MV-4-11 (cell line): ENCODE results near the gene CLEC4E.
"Not testable (repeated sequence)": the region's sequence is repeated elsewhere in the genome, so short reads cannot be mapped to it uniquely, and the experiment has no call there.

Experiments used
- DNase-seq: peaks from one replicate; lab custom pipeline; 2025; lab: John Stamatoyannopoulos, UW

The CLEC4E gene

GRCh38 chr12:8537820-8538219, 2.9 kb downstream of the CLEC4E start:
- not testable (repeated sequence) for DNase-seq

GRCh38 chr12:8532045-8532444, 8.7 kb downstream of the CLEC4E start:
- DNase-seq = no peak

GRCh38 chr12:8527250-8528130, 13.2 kb downstream of the CLEC4E start:
- no peak for DNase-seq

GRCh38 chr12:8519171-8519570, 21.5 kb downstream of the CLEC4E start:
- DNase-seq = peak; percentile 58

- no peak for DNase-seq
These were observed 22.7 kb downstream of the CLEC4E start for GRCh38 chr12:8517971-8518370.

GRCh38 chr12:8513256-8513655, 27.4 kb downstream of the CLEC4E start, which contains the start of gene CLEC4D:
TSS of gene CLEC4D (plus strand) at chr12:8513503. CDS start at chr12:8513733, 230 bp downstream.
- DNase-seq = peak; percentile 74

- no peak for DNase-seq
These were observed 31.5 kb downstream of the CLEC4E start for GRCh38 chr12:8508910-8509841.

GRCh38 chr12:8508223-8508622, 32.5 kb downstream of the CLEC4E start:
- no peak for DNase-seq

- DNase-seq = no peak
These were observed 33.1 kb downstream of the CLEC4E start for GRCh38 chr12:8507596-8507995.

GRCh38 chr12:8504351-8504750, 36.4 kb downstream of the CLEC4E start:
- no peak for DNase-seq

- peak; percentile 29 for DNase-seq
These were observed 39.0 kb downstream of the CLEC4E start for GRCh38 chr12:8501720-8502119.

GRCh38 chr12:8499616-8500015, 41.1 kb downstream of the CLEC4E start:
- no peak for DNase-seq

GRCh38 chr12:8496074-8496473, 44.6 kb downstream of the CLEC4E start:
- not testable (repeated sequence) for DNase-seq

- DNase-seq = not testable (repeated sequence)
These were observed 45.0 kb downstream of the CLEC4E start for GRCh38 chr12:8495671-8496070.

- peak; percentile 99 for DNase-seq
These were observed 47.6 kb downstream of the CLEC4E start for GRCh38 chr12:8493084-8493483.

GRCh38 chr12:8491646-8492530, 48.8 kb downstream of the CLEC4E start:
- DNase-seq = peak; percentile 51
